ENCODE data around the gene PIGL. TPM values are rescaled to one million over a fixed set of nuclear protein-coding genes. Genes with fewer than 3 reads are reported as not detected.

Gene PIGL
- total and polyA plus RNA-seq, 2 donors (not counting 3 experiments of a cell fraction or from before 2014, with no cell fraction given) = 28.6 to 40.8 TPM

DNA sequence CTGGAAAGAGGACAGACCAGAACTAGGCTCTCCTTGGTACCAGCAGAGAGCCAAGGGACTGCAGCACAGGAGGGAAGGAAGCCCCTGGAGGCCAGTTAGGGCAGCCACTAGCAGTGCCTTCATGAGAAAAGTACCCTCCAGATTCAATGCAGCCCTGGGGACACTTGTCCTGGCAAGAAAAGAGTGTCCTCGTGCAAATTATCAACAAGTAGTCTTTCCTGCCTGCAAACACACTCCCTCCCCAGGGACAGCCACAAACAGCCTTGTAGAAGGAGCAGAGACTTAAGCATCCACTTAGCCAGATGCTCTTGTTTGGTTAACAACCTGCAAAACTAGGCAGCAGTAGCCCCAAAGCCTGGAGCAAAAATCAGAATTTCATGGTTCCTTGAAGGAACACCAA, 112.0 kb downstream of the PIGL start:
- TF ChIP-seq, protein P1, sequence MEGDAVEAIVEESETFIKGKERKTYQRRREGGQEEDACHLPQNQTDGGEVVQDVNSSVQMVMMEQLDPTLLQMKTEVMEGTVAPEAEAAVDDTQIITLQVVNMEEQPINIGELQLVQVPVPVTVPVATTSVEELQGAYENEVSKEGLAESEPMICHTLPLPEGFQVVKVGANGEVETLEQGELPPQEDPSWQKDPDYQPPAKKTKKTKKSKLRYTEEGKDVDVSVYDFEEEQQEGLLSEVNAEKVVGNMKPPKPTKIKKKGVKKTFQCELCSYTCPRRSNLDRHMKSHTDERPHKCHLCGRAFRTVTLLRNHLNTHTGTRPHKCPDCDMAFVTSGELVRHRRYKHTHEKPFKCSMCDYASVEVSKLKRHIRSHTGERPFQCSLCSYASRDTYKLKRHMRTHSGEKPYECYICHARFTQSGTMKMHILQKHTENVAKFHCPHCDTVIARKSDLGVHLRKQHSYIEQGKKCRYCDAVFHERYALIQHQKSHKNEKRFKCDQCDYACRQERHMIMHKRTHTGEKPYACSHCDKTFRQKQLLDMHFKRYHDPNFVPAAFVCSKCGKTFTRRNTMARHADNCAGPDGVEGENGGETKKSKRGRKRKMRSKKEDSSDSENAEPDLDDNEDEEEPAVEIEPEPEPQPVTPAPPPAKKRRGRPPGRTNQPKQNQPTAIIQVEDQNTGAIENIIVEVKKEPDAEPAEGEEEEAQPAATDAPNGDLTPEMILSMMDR (IDR thresholded peaks at IDR 0.05; ENCODE audit: extremely low read depth in 1 of 2, insufficient read depth in 1 of 2, low read depth in 1 of 2, low read length in 2 of 2) = peak; percentile 4 to 17
- TF ChIP-seq POLR2A (IDR thresholded peaks at IDR 0.05; ENCODE audit: low read depth, low read length) = no peak
- Histone ChIP-seq H3K27me3 (ENCODE audit: control insufficient read depth in 2 of 2, insufficient read depth in 2 of 2, low read length in 2 of 2) (no peaks in the 10 kb centered on the region), H3K79me2 (ENCODE audit: control insufficient read depth, insufficient read depth, low read length) (no peaks in the 10 kb centered on the region), H3K4me3 (replicated peaks in 1 of 3; ENCODE audit: insufficient read depth in 1 of 3, low read depth in 1 of 3, low read length in 3 of 3) (no peak overlapping the region), H3K9me3 (replicated peaks; ENCODE audit: control insufficient read depth, insufficient read depth, low read length) (no peaks in the 10 kb centered on the region), H3K36me3 (ENCODE audit: control insufficient read depth in 2 of 2, extremely low read depth in 1 of 2, insufficient read depth in 2 of 2, low read length in 2 of 2) (no peaks in the 10 kb centered on the region), H3K27ac (ENCODE audit: insufficient read depth, low read depth, low read length) (no peak overlapping the region), H3K4me2 (ENCODE audit: insufficient read depth, low read length) (no peak overlapping the region), H4K20me1 (replicated peaks; ENCODE audit: control insufficient read depth, extremely low read depth, insufficient read depth, low read length) (no peaks in the 10 kb centered on the region), H3K4me1 (ENCODE audit: control insufficient read depth, extremely low read depth, insufficient read depth, low read length) (peaks cover 5% of the 10 kb centered on the region), H3K9ac (replicated peaks; ENCODE audit: extremely low read depth, insufficient read depth, low read length) (no peak overlapping the region), H2AFZ (ENCODE audit: low read depth, low read length) (no peak overlapping the region), H3K9me1 (replicated peaks; ENCODE audit: control insufficient read depth, extremely low read depth, insufficient read depth, low read length) (no peaks in the 10 kb centered on the region)
- POLR2A ChIA-PET = no interaction called here
- dilution Hi-C loops (cut with MboI; ENCODE audit: extremely low pct_ligation_motif_present, low sequenced_read_pairs) (no loop called here), intact Hi-C loops (cut with micrococcal nuclease) (no loop called here)
- no TSS peak for BruUV-seq (replicated peaks)
- no peak for FAIRE-seq
- CTCF ChIA-PET = no interaction called here
- DNase-seq (ENCODE audit: low read depth, low spot score) = peak; percentile 6

DNA sequence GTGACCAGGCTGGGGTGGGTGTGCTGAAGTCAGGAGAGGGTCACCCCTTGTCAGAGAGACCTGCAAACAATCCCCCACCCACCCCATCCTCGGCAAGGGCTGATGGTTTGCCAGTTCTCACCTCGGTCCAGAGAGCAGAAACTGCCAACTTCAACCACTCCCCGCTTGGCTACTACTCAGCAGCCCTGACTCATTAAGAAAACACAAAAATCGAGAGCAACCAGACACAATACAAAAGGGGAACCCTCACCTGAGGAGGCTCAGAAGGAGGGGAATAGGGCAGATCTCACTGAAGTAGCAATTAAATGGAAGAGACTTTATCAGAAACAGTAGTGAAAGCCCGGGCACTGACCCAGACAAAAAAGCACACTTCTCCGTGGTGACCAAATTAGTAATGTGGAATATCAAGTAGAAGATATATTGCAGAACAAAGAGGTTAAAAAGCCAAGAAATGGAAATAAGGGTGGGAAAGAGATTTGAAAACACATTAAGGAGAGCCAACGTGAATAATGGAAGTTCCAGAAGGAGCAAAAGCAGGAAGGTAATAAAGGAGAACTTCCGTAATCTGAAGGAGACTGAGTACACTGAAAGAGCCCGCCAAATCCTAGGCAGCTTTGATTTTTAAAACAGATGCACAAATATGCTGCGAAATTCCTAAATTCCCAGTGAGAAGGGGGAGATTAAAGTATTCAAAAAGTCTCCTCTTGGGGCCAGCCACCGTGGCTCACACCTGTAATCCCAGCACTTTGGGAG, 112.7 kb downstream of the PIGL start:
- no peak overlapping the region for H3K27ac ChIP-seq (ENCODE audit: insufficient read depth, low read depth, low read length)
- no peaks in the 10 kb centered on the region for H3K36me3 ChIP-seq (ENCODE audit: control insufficient read depth in 2 of 2, extremely low read depth in 1 of 2, insufficient read depth in 2 of 2, low read length in 2 of 2)
- H3K27me3 ChIP-seq (ENCODE audit: control insufficient read depth in 2 of 2, insufficient read depth in 2 of 2, low read length in 2 of 2) = no peaks in the 10 kb centered on the region
- intact Hi-C loops (cut with micrococcal nuclease) = no loop called here
- POLR2A ChIA-PET = no interaction called here
- H3K4me2 ChIP-seq (ENCODE audit: insufficient read depth, low read length) = peak overlapping the region; percentile 17
- CTCF ChIA-PET = no interaction called here
- no peaks in the 10 kb centered on the region for H3K9me3 ChIP-seq (replicated peaks; ENCODE audit: control insufficient read depth, insufficient read depth, low read length)
- dilution Hi-C loops (cut with MboI; ENCODE audit: extremely low pct_ligation_motif_present, low sequenced_read_pairs) = no loop called here
- BruUV-seq (replicated peaks) = no TSS peak
- no peaks in the 10 kb centered on the region for H3K79me2 ChIP-seq (ENCODE audit: control insufficient read depth, insufficient read depth, low read length)
- TF ChIP-seq JUN (IDR thresholded peaks at IDR 0.05; ENCODE audit: borderline replicate concordance, insufficient read depth, insufficient read length, low read depth) = peak; percentile 8
- TF ChIP-seq POLR2AphosphoS5 (IDR thresholded peaks at IDR 0.05; ENCODE audit: insufficient read depth, low read depth, low read length) = no peak
- no peak for TF ChIP-seq GATA2 (IDR thresholded peaks at IDR 0.05; ENCODE audit: insufficient read depth, insufficient read length, low read depth, low read length)
- no peak for TF ChIP-seq POLR2A (IDR thresholded peaks at IDR 0.05; ENCODE audit: low read depth, low read length)
- TF ChIP-seq, protein P1 (IDR thresholded peaks at IDR 0.05; ENCODE audit: extremely low read depth in 1 of 2, insufficient read depth in 1 of 2, low read depth in 1 of 2, low read length in 2 of 2) = no peak
- peak; percentile 35 for TF ChIP-seq FOS (IDR thresholded peaks at IDR 0.05; ENCODE audit: borderline replicate concordance, insufficient read depth, low read length)
- no peak for TF ChIP-seq MYC (IDR thresholded peaks at IDR 0.05; ENCODE audit: low read depth, low read length)
- TF ChIP-seq, protein P2, sequence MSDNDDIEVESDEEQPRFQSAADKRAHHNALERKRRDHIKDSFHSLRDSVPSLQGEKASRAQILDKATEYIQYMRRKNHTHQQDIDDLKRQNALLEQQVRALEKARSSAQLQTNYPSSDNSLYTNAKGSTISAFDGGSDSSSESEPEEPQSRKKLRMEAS (IDR thresholded peaks at IDR 0.05; ENCODE audit: insufficient read depth, insufficient read length) = no peak
- no peak for TF ChIP-seq EZH2 (IDR thresholded peaks at IDR 0.05; ENCODE audit: borderline replicate concordance, low read depth, low read length, severe bottlenecking)
- H3K4me3 ChIP-seq (replicated peaks in 1 of 3; ENCODE audit: insufficient read depth in 1 of 3, low read depth in 1 of 3, low read length in 3 of 3) = no peak overlapping the region
- FAIRE-seq (peak; percentile 85), DNase-seq (ENCODE audit: low read depth, low spot score) (peak; percentile 67)
- H2AFZ ChIP-seq (ENCODE audit: low read depth, low read length) = no peak overlapping the region
- H3K9ac ChIP-seq (replicated peaks; ENCODE audit: extremely low read depth, insufficient read depth, low read length) = no peak overlapping the region
- peaks cover 5% of the 10 kb centered on the region for H3K4me1 ChIP-seq (ENCODE audit: control insufficient read depth, extremely low read depth, insufficient read depth, low read length)
- H4K20me1 ChIP-seq (replicated peaks; ENCODE audit: control insufficient read depth, extremely low read depth, insufficient read depth, low read length) = no peaks in the 10 kb centered on the region
- H3K9me1 ChIP-seq (replicated peaks; ENCODE audit: control insufficient read depth, extremely low read depth, insufficient read depth, low read length) = no peaks in the 10 kb centered on the region

All from endothelial cell of umbilical vein (primary cell).